Uterus (tissue), 4 donors: ENCODE data around the gene INKA1. TPM values are rescaled to one million over a fixed set of nuclear protein-coding genes. Genes with fewer than 3 reads are reported as not detected.
A peak's percentile ranks its signal among the peaks of the same experiment; 100 is the strongest.

Experiments used
- DNase-seq, 2 donors: peaks; one replicate each; pipeline ENCODE4 v3.0.0-alpha.2; 2019 to 2020
- H3K27ac ChIP-seq, 2 donors: fragments of 200-600 bp; sonication (generic); 1 replicate in 1 of 2; 2 replicates in 1 of 2; pipeline ENCODE4 v1.5.1; 2016 to 2018
- H3K27me3 ChIP-seq, 2 donors: fragments of 200-600 bp; sonication (generic); one replicate each; pipeline ENCODE4 v1.5.1; 2018 to 2019; ENCODE audit warnings: control low read depth in 1 of 2
- H3K36me3 ChIP-seq, 2 donors: fragments of 200-600 bp; sonication (generic); one replicate each; pipeline ENCODE4 v1.5.1; 2019; ENCODE audit warnings: control low read depth in 1 of 2
- H3K4me1 ChIP-seq, 2 donors: fragments of 200-600 bp; sonication (generic); one replicate each; pipeline ENCODE4 v1.5.1; 2018 to 2019; ENCODE audit warnings: control low read depth in 1 of 2
- H3K4me3 ChIP-seq, 2 donors: fragments of 200-600 bp; sonication (generic); 1 replicate in 1 of 2; 2 replicates in 1 of 2; pipeline ENCODE4 v1.5.1; 2018 to 2019; ENCODE audit warnings: mild to moderate bottlenecking in 1 of 2
- H3K9me3 ChIP-seq, 2 donors: fragments of 200-600 bp; sonication (generic); one replicate each; pipeline ENCODE4 v1.5.1; 2019; ENCODE audit warnings: control low read depth in 1 of 2
- POLR2A ChIP-seq, 2 donors: fragments of 450-650 bp; IDR thresholded peaks; one replicate each; pipeline ENCODE4 v1.6.1; 2016; ENCODE audit warnings: antibody characterized with exemption in 2 of 2, mild to moderate bottlenecking in 1 of 2, moderate library complexity in 1 of 2
- intact Hi-C: fragments of 100-400 bp; cut with DNase I; formaldehyde crosslinking; loops from one replicate; pipeline ENCODE4 v1.15.1; 2023; ENCODE audit warnings: low total_unique reads
- total RNA-seq, 4 donors: library from RNA; depleted of rRNA in 3 of 4; stranded (reverse); fragments of >200 nt in 3 of 4; gene quantifications; one replicate each; pipeline versions ENCODE4 v1.1.0 to v1.2.4, GENCODE V29; 2014 to 2023
- TF ChIP-seq, protein P1 (sequence below), 4 experiments: fragments of 200-600 bp in 2 of 4; fragments of 450-650 bp in 2 of 4; sonication (generic) in 2 of 4; IDR thresholded peaks; one replicate each; pipeline ENCODE4 v1.5.1; 2016 to 2019; ENCODE audit warnings: antibody characterized with exemption in 4 of 4, mild to moderate bottlenecking in 2 of 4, moderate library complexity in 1 of 4
- donor health status: DM: yes; HTN: yes; CAD: no.

Gene INKA1
- total RNA-seq, 4 donors from 2014 or later, result 3.1 to 16.7 (median 6.6) TPM

DNA sequence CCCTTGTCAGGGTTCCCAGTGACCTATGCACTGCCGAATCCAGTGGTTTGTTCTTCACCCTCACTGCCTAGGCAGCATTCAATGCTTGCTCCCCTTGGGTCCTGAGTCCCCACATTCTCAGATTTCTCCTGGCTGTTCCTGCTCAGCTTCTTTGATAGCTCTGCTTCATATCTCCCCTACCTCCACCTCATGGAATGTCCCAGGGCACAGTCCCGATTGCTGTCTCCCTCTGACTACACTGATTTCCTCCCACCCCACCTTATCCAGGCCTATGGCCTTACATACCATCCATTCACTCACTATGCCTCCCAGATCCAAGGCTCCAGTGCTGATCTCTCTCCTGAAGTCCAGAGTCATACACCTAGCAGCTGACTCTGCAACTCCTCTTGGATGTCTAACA, 1.9 kb upstream of the INKA1 start:
- intact Hi-C loops, result no loop called here
- H3K27me3 ChIP-seq, result no peaks in the 10 kb centered on the region

DNA sequence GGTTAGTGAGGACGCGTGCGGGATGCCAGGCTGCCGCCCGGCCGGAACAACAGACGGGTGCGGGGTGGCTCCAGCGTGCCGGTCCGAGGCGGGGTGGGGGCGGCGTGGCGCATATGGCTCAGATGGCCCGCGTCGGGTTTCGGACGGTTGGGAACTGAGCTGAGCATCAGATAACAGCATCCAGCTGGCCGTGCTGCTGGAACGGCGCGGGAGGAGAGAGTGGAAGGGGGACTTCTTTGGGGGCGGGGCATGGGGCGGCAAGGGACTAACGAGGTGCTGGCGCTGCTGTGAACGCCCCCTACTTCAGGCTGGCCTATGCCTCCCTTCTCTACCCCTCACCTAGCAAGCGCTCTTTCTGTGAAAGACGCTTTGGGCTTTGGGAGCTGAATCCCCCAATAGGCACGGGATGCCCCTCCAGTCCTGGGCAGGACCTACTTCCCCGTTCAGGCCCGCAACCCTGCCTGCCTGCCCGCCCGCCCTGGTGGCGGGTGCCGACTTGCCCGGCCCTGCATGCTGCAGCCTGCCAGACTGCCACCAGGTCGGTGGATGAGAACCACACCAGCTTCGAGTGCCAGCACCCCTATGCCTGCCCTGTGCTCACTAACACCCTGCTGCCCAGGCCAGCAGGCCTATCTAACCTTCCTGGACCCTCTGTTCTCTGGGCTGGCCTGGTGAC, 542 bp downstream of the INKA1 start:
- Histone ChIP-seq H3K27me3 (no peaks in the 10 kb centered on the region), H3K27ac (peak overlapping the region; percentile 92 to 94), H3K4me3 (peak overlapping the region; percentile 72 to 84), H3K4me1 (peaks cover 0 to 32% of the 10 kb centered on the region in 2 donors), H3K36me3 (no peaks in the 10 kb centered on the region), H3K9me3 (no peaks in the 10 kb centered on the region)
- DNase-seq, result peak; percentile 40 to 59
- intact Hi-C loops, result loop anchor here (2.0 kb wide), 1 partner anchor 35 kb away; no protein-coding TSS in a partner anchor
- TF ChIP-seq, protein P1, sequence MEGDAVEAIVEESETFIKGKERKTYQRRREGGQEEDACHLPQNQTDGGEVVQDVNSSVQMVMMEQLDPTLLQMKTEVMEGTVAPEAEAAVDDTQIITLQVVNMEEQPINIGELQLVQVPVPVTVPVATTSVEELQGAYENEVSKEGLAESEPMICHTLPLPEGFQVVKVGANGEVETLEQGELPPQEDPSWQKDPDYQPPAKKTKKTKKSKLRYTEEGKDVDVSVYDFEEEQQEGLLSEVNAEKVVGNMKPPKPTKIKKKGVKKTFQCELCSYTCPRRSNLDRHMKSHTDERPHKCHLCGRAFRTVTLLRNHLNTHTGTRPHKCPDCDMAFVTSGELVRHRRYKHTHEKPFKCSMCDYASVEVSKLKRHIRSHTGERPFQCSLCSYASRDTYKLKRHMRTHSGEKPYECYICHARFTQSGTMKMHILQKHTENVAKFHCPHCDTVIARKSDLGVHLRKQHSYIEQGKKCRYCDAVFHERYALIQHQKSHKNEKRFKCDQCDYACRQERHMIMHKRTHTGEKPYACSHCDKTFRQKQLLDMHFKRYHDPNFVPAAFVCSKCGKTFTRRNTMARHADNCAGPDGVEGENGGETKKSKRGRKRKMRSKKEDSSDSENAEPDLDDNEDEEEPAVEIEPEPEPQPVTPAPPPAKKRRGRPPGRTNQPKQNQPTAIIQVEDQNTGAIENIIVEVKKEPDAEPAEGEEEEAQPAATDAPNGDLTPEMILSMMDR (IDR thresholded peaks at IDR 0.05), result no peak
- no peak for TF ChIP-seq POLR2A (IDR thresholded peaks at IDR 0.05)

More for the DNA sequence above, 1.9 kb upstream of the INKA1 start:
- H3K4me1 ChIP-seq, result peaks cover 0 to 26% of the 10 kb centered on the region in 2 donors
- no peak for DNase-seq
- TF ChIP-seq, protein P1 (IDR thresholded peaks at IDR 0.05), result no peak
- TF ChIP-seq POLR2A (IDR thresholded peaks at IDR 0.05), result no peak
- no peak overlapping the region for H3K27ac ChIP-seq
- H3K36me3 ChIP-seq, result no peaks in the 10 kb centered on the region
- no peaks in the 10 kb centered on the region for H3K9me3 ChIP-seq
- H3K4me3 ChIP-seq, result no peak overlapping the region

DNA sequence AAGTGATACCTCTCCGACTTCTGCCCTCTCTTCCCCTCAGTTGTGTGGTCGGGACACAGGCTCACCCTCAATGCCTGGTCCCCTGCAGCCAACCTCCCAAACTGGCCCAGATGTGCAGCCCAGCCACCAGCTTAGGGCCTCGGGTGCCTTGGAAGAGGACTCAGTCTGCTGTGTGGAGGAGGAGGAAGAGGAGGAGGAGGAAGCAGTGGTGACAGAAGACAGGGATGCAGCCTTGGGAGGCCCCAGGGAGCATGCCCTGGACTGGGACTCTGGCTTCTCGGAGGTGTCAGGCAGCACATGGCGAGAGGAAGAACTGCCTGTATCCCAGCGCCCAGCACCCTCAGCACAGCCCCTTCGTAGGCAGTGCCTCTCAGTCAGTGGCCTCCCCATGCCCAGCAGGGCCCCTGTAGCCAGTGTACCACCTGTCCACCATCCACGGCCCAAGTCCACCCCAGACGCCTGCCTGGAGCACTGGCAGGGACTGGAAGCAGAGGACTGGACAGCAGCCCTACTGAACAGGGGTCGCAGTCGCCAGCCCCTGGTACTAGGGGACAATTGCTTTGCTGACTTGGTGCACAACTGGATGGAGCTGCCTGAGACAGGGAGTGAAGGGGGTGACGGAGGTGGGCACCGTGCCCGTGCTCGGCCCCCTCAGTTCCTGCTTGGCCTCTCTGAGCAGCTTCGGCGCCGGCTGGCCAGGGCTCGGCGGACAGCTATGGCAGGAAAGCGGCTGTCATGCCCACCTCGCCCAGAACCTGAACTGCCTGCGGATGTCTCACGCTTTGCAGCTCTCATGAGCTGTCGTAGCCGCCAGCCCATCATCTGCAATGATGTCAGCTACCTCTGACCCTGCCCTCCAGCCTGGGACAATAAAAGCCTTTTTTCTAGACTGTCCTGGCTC, 1.3 kb downstream of the INKA1 start:
- Histone ChIP-seq H3K27me3 (no peaks in the 10 kb centered on the region), H3K4me1 (peaks cover 0 to 32% of the 10 kb centered on the region in 2 donors), H3K27ac (peak overlapping the region; percentile 92 to 94), H3K9me3 (no peaks in the 10 kb centered on the region), H3K36me3 (no peaks in the 10 kb centered on the region), H3K4me3 (peak overlapping the region; percentile 72 to 84)
- no peak for TF ChIP-seq POLR2A (IDR thresholded peaks at IDR 0.05)
- TF ChIP-seq, protein P1 (IDR thresholded peaks at IDR 0.05), result no peak
- intact Hi-C loops, result no loop called here
- DNase-seq, result peak; percentile 31 to 38

DNA sequence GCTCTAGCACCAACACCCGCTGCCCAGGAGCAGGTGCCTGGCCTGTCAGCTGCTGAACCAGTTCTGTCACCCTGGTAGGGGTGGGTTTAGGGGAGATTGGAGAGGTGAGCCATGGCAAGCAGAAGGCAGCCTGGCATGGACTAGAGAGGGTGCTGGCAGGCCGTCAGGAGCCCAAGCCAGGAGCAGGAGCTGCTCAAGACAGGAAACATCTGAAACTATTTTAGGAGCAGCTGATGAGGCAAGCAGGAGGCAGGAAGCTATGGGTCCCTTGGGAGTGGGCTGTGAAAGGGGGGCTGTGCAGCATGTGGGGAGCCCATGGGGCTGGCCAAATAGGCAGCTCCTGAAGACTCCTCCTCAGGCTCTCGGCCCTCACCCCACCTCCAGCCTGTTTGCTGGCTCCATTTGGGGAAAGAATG, 2.3 kb downstream of the INKA1 start:
- H3K27ac ChIP-seq, result peak overlapping the region; percentile 92 to 94
- intact Hi-C loops, result no loop called here
- H3K4me1 ChIP-seq, result peaks cover 0 to 32% of the 10 kb centered on the region in 2 donors
- no peaks in the 10 kb centered on the region for H3K9me3 ChIP-seq
- H3K36me3 ChIP-seq, result no peaks in the 10 kb centered on the region
- no peaks in the 10 kb centered on the region for H3K27me3 ChIP-seq
- no peak overlapping the region for H3K4me3 ChIP-seq
- TF ChIP-seq POLR2A (IDR thresholded peaks at IDR 0.05), result no peak
- TF ChIP-seq, protein P1 (IDR thresholded peaks at IDR 0.05), result peak in 1 of 4 experiments; percentile 4
- DNase-seq, result peak; percentile 89 to 90
